Liver (tissue), 9 donors: Measurements from ENCODE around the gene SPTLC3. TPM values are rescaled to one million over a fixed set of nuclear protein-coding genes. Genes with fewer than 3 reads are reported as not detected.

Source experiments
- DNase-seq: peaks from one replicate; pipeline ENCODE4 v3.0.0-alpha.2; 2017; ENCODE audit warnings: low spot score
- H3K27ac ChIP-seq, 2 donors: one replicate each; pipeline ENCODE4 v1.7.0; 2013; ENCODE audit warnings: inconsistent platforms in 2 of 2, low read length in 2 of 2, control low read depth in 1 of 2, low read depth in 1 of 2, mild to moderate bottlenecking in 1 of 2
- H3K27me3 ChIP-seq, 4 donors: one replicate each; pipeline versions ENCODE4 v1.6.1 to v1.7.0; 2013; ENCODE audit warnings: low read length in 3 of 4, inconsistent platforms in 1 of 4, mild to moderate bottlenecking in 1 of 4, moderate library complexity in 1 of 4; ENCODE audit not compliant: control insufficient read depth in 4 of 4, insufficient read depth in 4 of 4
- H3K36me3 ChIP-seq, 4 donors: one replicate each; pipeline versions ENCODE4 v1.6.1 to v1.7.0; 2013; ENCODE audit warnings: low read length in 3 of 4, mild to moderate bottlenecking in 3 of 4, low read depth in 1 of 4, moderate library complexity in 1 of 4; ENCODE audit not compliant: control insufficient read depth in 4 of 4, insufficient read depth in 3 of 4
- H3K4me1 ChIP-seq, 4 donors: one replicate each; pipeline versions ENCODE4 v1.6.1 to v1.7.0; 2013; ENCODE audit warnings: low read length in 3 of 4, mild to moderate bottlenecking in 3 of 4, moderate library complexity in 1 of 4; ENCODE audit not compliant: control insufficient read depth in 4 of 4, insufficient read depth in 4 of 4
- H3K4me3 ChIP-seq, 3 donors: one replicate each; pipeline versions ENCODE4 v1.6.1 to v1.7.0; 2013; ENCODE audit warnings: low read length in 3 of 3, control low read depth in 1 of 3, low read depth in 1 of 3, mild to moderate bottlenecking in 1 of 3
- H3K9ac ChIP-seq, 2 donors: one replicate each; pipeline ENCODE4 v1.7.0; 2013; ENCODE audit warnings: low read length in 2 of 2, mild to moderate bottlenecking in 2 of 2, moderate library complexity in 2 of 2, control low read depth in 1 of 2, low read depth in 1 of 2
- H3K9me3 ChIP-seq, 4 donors: one replicate each; pipeline versions ENCODE4 v1.6.1 to v1.7.0; 2013; ENCODE audit warnings: low read length in 3 of 4; ENCODE audit not compliant: control insufficient read depth in 4 of 4
- ATF3 ChIP-seq: IDR thresholded peaks from 2 replicates; pipeline ENCODE4 v1.6.1; 2016; ENCODE audit warnings: antibody characterized with exemption
- FOXA1 ChIP-seq: IDR thresholded peaks from 2 replicates; pipeline ENCODE4 v1.6.1; 2016; ENCODE audit warnings: antibody characterized with exemption
- GABPA ChIP-seq, 2 donors: IDR thresholded peaks in 1 of 2; conservative IDR thresholded peaks in 1 of 2; 2 replicates each; pipeline ENCODE4 v1.6.1; 2016; ENCODE audit warnings: antibody characterized with exemption in 2 of 2, mild to moderate bottlenecking in 1 of 2, moderate library complexity in 1 of 2
- HNF4A ChIP-seq, 2 donors: conservative IDR thresholded peaks; 2 replicates each; pipeline ENCODE4 v1.6.1; 2016; ENCODE audit warnings: antibody characterized with exemption in 2 of 2, mild to moderate bottlenecking in 2 of 2
- HNF4G ChIP-seq: IDR thresholded peaks from 2 replicates; pipeline ENCODE4 v1.6.1; 2016; ENCODE audit warnings: antibody characterized with exemption
- JUND ChIP-seq, 2 donors: IDR thresholded peaks; 2 replicates each; pipeline ENCODE4 v1.6.1; 2016; ENCODE audit warnings: antibody characterized with exemption in 2 of 2
- MAX ChIP-seq: IDR thresholded peaks from 2 replicates; pipeline ENCODE4 v1.6.1; 2016; ENCODE audit warnings: antibody characterized with exemption
- NR2F2 ChIP-seq: IDR thresholded peaks from 2 replicates; pipeline ENCODE4 v1.6.1; 2016; ENCODE audit warnings: antibody characterized with exemption
- RAD21 ChIP-seq, 2 donors: IDR thresholded peaks; 2 replicates each; pipeline ENCODE4 v1.6.1; 2016; ENCODE audit warnings: antibody characterized with exemption in 2 of 2, mild to moderate bottlenecking in 2 of 2
- RXRA ChIP-seq, 2 donors: IDR thresholded peaks; 2 replicates each; pipeline ENCODE4 v1.6.1; 2017 to 2018; ENCODE audit warnings: antibody characterized with exemption in 2 of 2, mild to moderate bottlenecking in 1 of 2
- TAF1 ChIP-seq: conservative IDR thresholded peaks from 2 replicates; pipeline ENCODE4 v1.6.1; 2016; ENCODE audit warnings: antibody characterized with exemption, mild to moderate bottlenecking
- YY1 ChIP-seq: IDR thresholded peaks from 2 replicates; pipeline ENCODE4 v1.6.1; 2016; ENCODE audit warnings: antibody characterized with exemption, mild to moderate bottlenecking
- WGBS: extraction: QIAGEN DNeasy Blood & Tissue Kit; methylation state at CpG from one replicate; pipeline ENCODE4 v1.1.7; 2013; 5-methylcytosine and 5-hydroxymethylcytosine counted together
- polyA plus RNA-seq, 2 donors: library from polyadenylated mRNA; stranded (reverse) in 1 of 2; unstranded in 1 of 2; fragments of 200-250 nt in 1 of 2; fragments of >200 nt in 1 of 2; fragmentation: Nextera tagmentation in 1 of 2; extraction: Ambion mirVana in 1 of 2; gene quantifications; one replicate each; pipeline versions ENCODE4 v1.2.1 to v1.2.3, GENCODE V29; 2013 to 2015
- total RNA-seq, 2 donors: library from RNA; depleted of rRNA; stranded (reverse); fragments of >200 nt; gene quantifications; one replicate each; pipeline ENCODE4 v1.2.3, GENCODE V29; 2014
- TF ChIP-seq, protein P1 (sequence below): fragments of 150-350 bp; IDR thresholded peaks from 2 replicates; pipeline ENCODE4 v1.5.1; 2017; ENCODE audit warnings: improper control_type of control experiment, low read depth, low read length; ENCODE audit not compliant: missing input control
- TF ChIP-seq, protein P2 (sequence below): IDR thresholded peaks from 2 replicates; pipeline ENCODE4 v1.6.1; 2016; ENCODE audit warnings: antibody characterized with exemption
- donor health status: healthy.
- donor health status: healthy.
- donor health status: healthy.
- donor health status: healthy.
- donor health status: healthy.

SPTLC3 gene
- total and polyA plus RNA-seq, 4 donors: 4.2 to 40.9 (median 20.4) TPM

GRCh38 chr20:13041574-13042457, 33.0 kb downstream of the SPTLC3 start:
- Histone ChIP-seq H3K9me3 (no peaks in the 10 kb centered on the region), H3K4me1 (peaks cover 0 to 12% (median 6%) of the 10 kb centered on the region in 4 donors), H3K36me3 (no peaks in the 10 kb centered on the region), H3K27ac (no peak overlapping the region), H3K4me3 (no peak overlapping the region), H3K9ac (no peak overlapping the region), H3K27me3 (no peaks in the 10 kb centered on the region)
- 95% methylated on average over 4 of the region's 4 CpGs for WGBS
- TF ChIP-seq, protein P1, sequence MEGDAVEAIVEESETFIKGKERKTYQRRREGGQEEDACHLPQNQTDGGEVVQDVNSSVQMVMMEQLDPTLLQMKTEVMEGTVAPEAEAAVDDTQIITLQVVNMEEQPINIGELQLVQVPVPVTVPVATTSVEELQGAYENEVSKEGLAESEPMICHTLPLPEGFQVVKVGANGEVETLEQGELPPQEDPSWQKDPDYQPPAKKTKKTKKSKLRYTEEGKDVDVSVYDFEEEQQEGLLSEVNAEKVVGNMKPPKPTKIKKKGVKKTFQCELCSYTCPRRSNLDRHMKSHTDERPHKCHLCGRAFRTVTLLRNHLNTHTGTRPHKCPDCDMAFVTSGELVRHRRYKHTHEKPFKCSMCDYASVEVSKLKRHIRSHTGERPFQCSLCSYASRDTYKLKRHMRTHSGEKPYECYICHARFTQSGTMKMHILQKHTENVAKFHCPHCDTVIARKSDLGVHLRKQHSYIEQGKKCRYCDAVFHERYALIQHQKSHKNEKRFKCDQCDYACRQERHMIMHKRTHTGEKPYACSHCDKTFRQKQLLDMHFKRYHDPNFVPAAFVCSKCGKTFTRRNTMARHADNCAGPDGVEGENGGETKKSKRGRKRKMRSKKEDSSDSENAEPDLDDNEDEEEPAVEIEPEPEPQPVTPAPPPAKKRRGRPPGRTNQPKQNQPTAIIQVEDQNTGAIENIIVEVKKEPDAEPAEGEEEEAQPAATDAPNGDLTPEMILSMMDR: no peak
- no peak for TF ChIP-seq HNF4A (conservative IDR thresholded peaks at IDR 0.05)
- TF ChIP-seq, protein P2, sequence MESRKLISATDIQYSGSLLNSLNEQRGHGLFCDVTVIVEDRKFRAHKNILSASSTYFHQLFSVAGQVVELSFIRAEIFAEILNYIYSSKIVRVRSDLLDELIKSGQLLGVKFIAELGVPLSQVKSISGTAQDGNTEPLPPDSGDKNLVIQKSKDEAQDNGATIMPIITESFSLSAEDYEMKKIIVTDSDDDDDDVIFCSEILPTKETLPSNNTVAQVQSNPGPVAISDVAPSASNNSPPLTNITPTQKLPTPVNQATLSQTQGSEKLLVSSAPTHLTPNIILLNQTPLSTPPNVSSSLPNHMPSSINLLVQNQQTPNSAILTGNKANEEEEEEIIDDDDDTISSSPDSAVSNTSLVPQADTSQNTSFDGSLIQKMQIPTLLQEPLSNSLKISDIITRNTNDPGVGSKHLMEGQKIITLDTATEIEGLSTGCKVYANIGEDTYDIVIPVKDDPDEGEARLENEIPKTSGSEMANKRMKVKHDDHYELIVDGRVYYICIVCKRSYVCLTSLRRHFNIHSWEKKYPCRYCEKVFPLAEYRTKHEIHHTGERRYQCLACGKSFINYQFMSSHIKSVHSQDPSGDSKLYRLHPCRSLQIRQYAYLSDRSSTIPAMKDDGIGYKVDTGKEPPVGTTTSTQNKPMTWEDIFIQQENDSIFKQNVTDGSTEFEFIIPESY: no peak
- DNase-seq: no peak

DNA sequence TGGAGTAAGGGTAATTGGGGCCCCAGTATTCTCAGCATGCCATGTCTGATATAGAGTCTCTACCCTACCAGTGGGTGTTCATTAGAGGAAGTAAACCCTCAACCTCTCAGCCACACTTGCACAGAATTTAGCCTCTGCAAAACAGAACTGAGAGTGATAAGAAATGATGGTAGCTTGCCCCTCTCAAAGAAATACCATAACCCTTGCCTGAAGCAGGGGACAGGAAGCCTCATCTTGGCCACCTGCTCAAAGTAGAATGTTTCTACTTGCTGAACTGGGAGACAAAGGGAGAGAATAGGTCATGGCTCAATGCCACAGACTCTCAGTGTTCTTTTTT, 33.7 kb downstream of the SPTLC3 start:
- no peaks in the 10 kb centered on the region for H3K27me3 ChIP-seq
- no peak overlapping the region for H3K27ac ChIP-seq
- no peak for DNase-seq
- H3K9ac ChIP-seq: no peak overlapping the region
- H3K9me3 ChIP-seq: no peaks in the 10 kb centered on the region
- TF ChIP-seq RAD21 (IDR thresholded peaks at IDR 0.05) (no peak), ATF3 (no peak), TAF1 (no peak), JUND (IDR thresholded peaks at IDR 0.05) (no peak)
- no peaks in the 10 kb centered on the region for H3K36me3 ChIP-seq
- no peak overlapping the region for H3K4me3 ChIP-seq
- peaks cover 0 to 13% (median 6%) of the 10 kb centered on the region in 4 donors for H3K4me1 ChIP-seq

DNA sequence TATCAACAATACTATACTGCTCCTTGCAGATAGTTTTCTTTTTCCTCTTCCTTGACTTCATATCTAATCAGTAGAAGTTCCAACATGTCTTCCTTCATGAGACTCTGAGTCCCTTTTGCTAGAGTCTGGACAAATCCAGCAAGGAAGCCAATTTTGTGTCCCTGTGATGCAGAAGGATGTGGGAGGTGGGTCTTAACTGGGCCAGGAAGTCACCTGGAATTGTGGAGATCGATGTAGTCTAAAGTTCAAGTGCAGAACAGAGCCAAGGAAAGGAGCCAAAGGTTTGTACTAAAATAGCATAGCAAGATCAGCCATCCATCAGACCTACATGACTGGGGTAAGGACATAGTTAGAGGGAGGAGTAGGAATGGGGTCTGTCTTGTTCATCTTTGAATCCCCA, 37.6 kb downstream of the SPTLC3 start:
- H3K9ac ChIP-seq: no peak overlapping the region
- no peak for DNase-seq

More for the DNA sequence above, 37.6 kb downstream of the SPTLC3 start:
- H3K36me3 ChIP-seq: peaks cover 0 to 11% (median 0%) of the 10 kb centered on the region in 4 donors
- 38% methylated on average over 1 of the region's 1 CpG for WGBS
- H3K4me1 ChIP-seq: peaks cover 0 to 13% (median 6%) of the 10 kb centered on the region in 4 donors
- no peak overlapping the region for H3K27ac ChIP-seq
- no peak for TF ChIP-seq FOXA1
- TF ChIP-seq NR2F2: no peak
- TF ChIP-seq GABPA (IDR thresholded peaks at IDR 0.05 in 1 of 2, conservative IDR thresholded peaks at IDR 0.05 in 1 of 2): no peak
- no peak for TF ChIP-seq YY1
- no peak for TF ChIP-seq RAD21 (IDR thresholded peaks at IDR 0.05)
- peak in 1 of 2 donors; percentile 11 for TF ChIP-seq RXRA (IDR thresholded peaks at IDR 0.05)
- TF ChIP-seq HNF4A (conservative IDR thresholded peaks at IDR 0.05): peak; percentile 57 to 73
- peak; percentile 43 for TF ChIP-seq HNF4G
- TF ChIP-seq ATF3: no peak
- no peak for TF ChIP-seq JUND (IDR thresholded peaks at IDR 0.05)
- TF ChIP-seq, protein P1: no peak
- TF ChIP-seq, protein P2: no peak
- no peak for TF ChIP-seq MAX
- no peaks in the 10 kb centered on the region for H3K9me3 ChIP-seq
- H3K4me3 ChIP-seq: no peak overlapping the region
- H3K27me3 ChIP-seq: no peaks in the 10 kb centered on the region
